ENCODE results near the gene EML6. TPM values are rescaled to one million over a fixed set of nuclear protein-coding genes. Genes with fewer than 3 reads are reported as not detected.

The EML6 gene
- total and polyA plus RNA-seq, 2 of the 8 experiments (the other 6 are each of a cell fraction or from before 2014, with no cell fraction given), result 1.2 to 1.6 TPM

GRCh38 chr2:54940723-54941122 is 217.3 kb downstream of the EML6 start (continued):
- TF ChIP-seq KDM4A (IDR thresholded peaks at IDR 0.05; ENCODE audit: low read depth, low read length, severe bottlenecking), result no peak
- TF ChIP-seq SIX5 (IDR thresholded peaks at IDR 0.05; ENCODE audit: low read depth, low read length), result no peak
- no peak for TF ChIP-seq SRF (IDR thresholded peaks at IDR 0.05; ENCODE audit: low read depth, low read length)
- no peak for TF ChIP-seq CEBPB (IDR thresholded peaks at IDR 0.05; ENCODE audit: low read depth, low read length)
- TF ChIP-seq JUN (IDR thresholded peaks at IDR 0.05; ENCODE audit: low read depth, low read length), result no peak
